Mesenteric fat pad (tissue), 1 donor: ENCODE data around the gene SDC1. TPM values are rescaled to one million over a fixed set of nuclear protein-coding genes. Genes with fewer than 3 reads are reported as not detected.
"Not testable (repeated sequence)": the region's sequence is repeated elsewhere in the genome, so short reads cannot be mapped to it uniquely, and the experiment has no call there.

Experiments used
- DNase-seq: peaks from one replicate; pipeline ENCODE4 v3.0.0-alpha.2; 2020; ENCODE audit warnings: low spot score
- total RNA-seq: library from RNA; stranded (reverse); fragmentation: NEBNext Ultra II Directional; extraction: Animal tissue kit (Norgen Biotek cat#: 25700); gene quantifications from one replicate; pipeline ENCODE4 v1.2.1, GENCODE V29; 2021
- donor health status: DM: yes; HTN: yes; CAD: no.

Gene SDC1
- total RNA-seq, 1 donor from 2014 or later: 2.3 TPM

GRCh38 chr2:20198796-20199632 is 25.9 kb downstream of the SDC1 start:
- no peak for DNase-seq

GRCh38 chr2:20198001-20198400 is 26.9 kb downstream of the SDC1 start:
- DNase-seq: no peak

- DNase-seq: no peak
Observed at GRCh38 chr2:20197192-20197591, 27.7 kb downstream of the SDC1 start.

GRCh38 chr2:20196657-20197161 is 28.2 kb downstream of the SDC1 start:
- no peak for DNase-seq

GRCh38 chr2:20196053-20196656 is 28.8 kb downstream of the SDC1 start:
- DNase-seq: no peak

GRCh38 chr2:20195431-20196033 is 29.4 kb downstream of the SDC1 start:
- no peak for DNase-seq

- DNase-seq: not testable (repeated sequence)
Observed at GRCh38 chr2:20195016-20195411, 29.9 kb downstream of the SDC1 start.

- DNase-seq: no peak
Observed at GRCh38 chr2:20194097-20195015, 30.6 kb downstream of the SDC1 start.

- no peak for DNase-seq
Observed at GRCh38 chr2:20193185-20193584, 31.7 kb downstream of the SDC1 start.

GRCh38 chr2:20192781-20193180 is 32.1 kb downstream of the SDC1 start:
- DNase-seq: no peak

- DNase-seq: no peak
Observed at GRCh38 chr2:20191714-20192569, 33.0 kb downstream of the SDC1 start.

GRCh38 chr2:20190876-20191713 is 33.8 kb downstream of the SDC1 start:
- no peak for DNase-seq

- no peak for DNase-seq
Observed at GRCh38 chr2:20190170-20190569, 34.8 kb downstream of the SDC1 start.

- no peak for DNase-seq
Observed at GRCh38 chr2:20189299-20189931, 35.5 kb downstream of the SDC1 start.

GRCh38 chr2:20188851-20189250 is 36.1 kb downstream of the SDC1 start:
- no peak for DNase-seq

GRCh38 chr2:20188201-20188600 is 36.7 kb downstream of the SDC1 start:
- no peak for DNase-seq

- DNase-seq: no peak
Observed at GRCh38 chr2:20187331-20187730, 37.6 kb downstream of the SDC1 start.

- DNase-seq: no peak
Observed at GRCh38 chr2:20186855-20187187, 38.1 kb downstream of the SDC1 start.
